Activated T-cell treated with anti-CD3 and anti-CD28 coated beads for 4 hours (primary cell): ENCODE measurements around the gene MAPK1IP1L.
"Not testable (repeated sequence)": the region's sequence is repeated elsewhere in the genome, so short reads cannot be mapped to it uniquely, and the experiment has no call there.

Experiments
- DNase-seq: peaks from one replicate; pipeline ENCODE4 v3.0.0-alpha.2; 2020

The MAPK1IP1L gene

DNA sequence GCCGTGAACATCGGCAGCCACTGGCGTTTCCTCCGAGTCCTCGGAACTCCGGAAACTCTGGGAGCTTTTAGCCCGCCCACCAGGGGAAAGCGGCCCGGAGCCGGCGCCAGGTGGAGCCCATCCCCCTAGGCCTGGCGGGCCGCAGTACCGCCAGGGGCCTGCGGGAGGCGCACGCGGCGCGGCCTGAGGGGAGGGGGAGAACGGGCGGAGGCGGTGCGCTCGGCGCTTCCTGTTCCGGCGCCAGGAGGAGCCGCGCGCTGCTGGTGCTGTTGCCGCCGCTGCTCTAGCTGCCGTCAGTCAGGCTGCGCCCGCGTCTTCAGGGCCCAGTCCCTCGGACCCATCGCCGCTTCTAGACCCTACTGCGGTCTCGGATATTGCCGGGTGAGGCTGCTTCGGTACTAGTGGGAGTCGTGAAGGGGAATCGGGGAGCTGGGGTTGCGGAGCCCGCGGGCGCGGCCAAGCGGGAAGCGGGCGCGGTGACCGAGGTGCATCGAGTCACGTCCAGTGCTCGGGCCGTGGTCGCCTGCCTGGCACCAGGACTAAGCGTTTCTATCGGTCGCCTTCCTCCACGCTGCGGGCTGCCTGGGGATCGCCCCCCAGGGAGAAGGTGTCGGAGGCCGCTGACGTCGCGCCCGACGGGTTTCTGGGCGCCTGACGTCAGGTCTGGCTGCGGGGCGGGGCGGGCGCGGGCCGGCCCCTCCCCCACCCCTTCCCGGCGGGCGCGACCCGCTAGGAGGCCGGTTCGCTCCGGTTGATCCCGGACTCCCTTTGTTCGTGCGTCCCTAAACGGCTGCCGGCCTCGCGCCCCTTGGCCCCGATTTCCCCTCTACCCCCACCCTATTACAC lies at the start of gene MAPK1IP1L:
MAPK1IP1L (plus strand) TSS at position 225 of the 846 bp plus-strand sequence. CDS start 10,037 bp downstream, outside the sequence.
- peak; percentile 86 for DNase-seq

DNA sequence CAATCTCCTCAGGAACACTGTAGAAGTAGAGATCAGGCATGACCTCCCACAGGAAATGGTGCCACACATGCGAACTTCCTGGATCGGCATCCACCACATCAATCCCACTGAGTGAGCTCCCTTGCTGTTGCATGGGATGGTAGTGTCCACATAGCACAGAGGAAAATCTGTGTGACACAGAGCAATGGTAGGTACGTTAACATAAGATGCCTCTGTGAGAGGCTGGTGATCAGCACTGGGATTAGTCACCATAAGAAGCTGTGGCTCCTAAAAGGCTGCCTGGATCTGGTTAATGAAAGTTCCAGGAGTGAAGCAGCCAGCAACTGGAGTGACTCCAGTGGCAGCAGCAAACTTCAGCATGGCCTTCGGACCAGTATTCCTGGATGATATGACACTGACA lies 46.4 kb upstream of the MAPK1IP1L start:
- no peak for DNase-seq

DNA sequence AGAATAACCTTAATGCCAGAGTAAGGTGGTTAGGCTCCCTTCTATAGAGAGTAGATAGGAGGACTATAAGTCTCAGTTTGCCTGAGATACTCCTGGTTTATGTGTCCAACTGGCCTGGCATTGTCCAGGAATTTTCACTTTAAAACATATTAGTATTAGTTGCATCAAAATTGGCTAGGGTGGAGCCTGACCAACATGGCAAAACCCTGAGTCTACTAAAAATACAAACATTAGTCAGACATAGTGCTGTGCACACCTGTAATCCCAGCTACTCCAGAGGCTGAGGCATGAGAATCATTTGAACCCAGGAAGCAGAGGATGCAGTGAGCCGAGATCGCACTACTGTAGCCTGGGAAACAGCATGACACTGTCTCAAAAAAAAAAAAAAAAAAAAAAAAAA lies 36.4 kb upstream of the MAPK1IP1L start:
- no peak for DNase-seq

DNA sequence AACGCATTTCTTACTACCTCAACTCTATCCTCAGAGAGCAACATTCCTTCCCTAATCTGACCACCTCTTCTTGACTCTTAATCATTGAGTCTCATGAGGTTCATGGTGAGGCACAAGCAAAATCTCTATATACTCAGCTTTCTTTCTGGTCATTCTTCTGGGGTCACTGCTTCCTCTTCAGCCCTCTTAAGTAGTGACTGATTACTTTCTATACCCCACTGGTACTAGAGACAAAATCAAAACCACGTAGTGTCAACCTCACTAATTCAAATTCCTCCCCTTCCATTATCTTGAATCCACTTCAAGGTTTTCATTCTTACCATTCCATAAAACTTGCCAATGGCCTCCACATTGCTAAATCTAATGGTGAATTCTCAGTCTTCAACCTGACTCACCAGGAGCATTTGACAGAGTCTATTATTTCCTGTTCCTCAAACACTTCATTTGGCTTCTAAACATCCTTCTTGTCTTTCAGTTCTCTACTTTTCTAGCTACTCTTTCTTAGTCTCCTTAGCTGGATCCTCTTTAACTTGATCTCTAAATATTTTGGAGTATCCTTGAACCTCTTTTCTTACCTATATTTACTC lies 31.4 kb upstream of the MAPK1IP1L start:
- DNase-seq = no peak

DNA sequence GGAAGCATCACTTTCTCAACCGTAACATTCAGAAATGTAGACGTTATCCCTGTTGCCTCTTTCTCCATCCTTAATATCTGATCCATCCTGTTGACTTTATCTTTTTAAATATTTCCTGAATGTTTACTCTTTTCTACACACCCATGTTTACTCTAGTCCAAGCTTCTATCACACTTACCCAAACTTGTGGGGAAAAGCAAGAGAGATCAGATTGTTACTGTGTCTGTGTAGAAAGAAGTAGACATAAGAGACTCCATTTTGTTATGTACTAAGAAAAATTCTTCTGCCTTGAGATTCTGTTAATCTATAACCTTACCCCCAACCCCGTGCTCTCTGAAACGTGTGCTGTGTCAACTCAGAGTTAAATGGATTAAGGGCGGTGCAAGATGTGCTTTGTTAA lies 27.1 kb upstream of the MAPK1IP1L start:
- DNase-seq = not testable (repeated sequence)

DNA sequence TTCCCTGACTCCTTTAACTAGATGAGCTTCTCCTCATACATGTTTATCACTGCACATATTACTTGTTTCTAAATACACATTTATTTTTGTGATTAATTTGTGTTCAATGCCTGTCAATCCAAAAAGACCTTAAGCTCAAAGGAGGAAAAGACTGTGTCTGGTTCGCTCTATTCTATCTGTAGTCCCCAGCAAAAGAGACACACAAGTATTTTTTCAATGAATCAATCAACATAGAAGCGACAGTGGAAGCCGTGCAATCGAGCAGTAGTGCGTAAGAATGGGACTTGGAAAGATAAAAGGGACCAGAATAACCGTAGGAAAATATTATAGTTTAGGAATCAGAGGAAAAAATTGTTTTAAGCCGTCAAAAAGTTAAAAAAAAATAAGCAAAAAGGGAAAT lies 25.5 kb upstream of the MAPK1IP1L start:
- no peak for DNase-seq

DNA sequence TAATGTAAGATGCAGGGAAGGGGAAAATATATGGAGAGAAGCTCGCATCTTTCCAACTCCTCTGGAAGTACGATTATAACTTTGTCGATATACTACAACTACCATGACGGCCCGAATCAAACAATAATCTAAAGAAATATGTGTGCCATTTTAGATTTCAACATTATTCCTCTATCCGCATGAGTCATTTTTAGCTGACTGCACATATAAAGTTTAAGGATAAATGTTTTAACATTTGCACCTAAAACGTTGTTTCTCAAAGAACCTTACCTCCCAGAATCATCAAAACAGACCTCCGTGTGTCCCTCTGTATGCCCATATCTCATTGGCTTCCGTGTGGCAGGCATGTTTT lies 25.0 kb upstream of the MAPK1IP1L start:
- DNase-seq = no peak

DNA sequence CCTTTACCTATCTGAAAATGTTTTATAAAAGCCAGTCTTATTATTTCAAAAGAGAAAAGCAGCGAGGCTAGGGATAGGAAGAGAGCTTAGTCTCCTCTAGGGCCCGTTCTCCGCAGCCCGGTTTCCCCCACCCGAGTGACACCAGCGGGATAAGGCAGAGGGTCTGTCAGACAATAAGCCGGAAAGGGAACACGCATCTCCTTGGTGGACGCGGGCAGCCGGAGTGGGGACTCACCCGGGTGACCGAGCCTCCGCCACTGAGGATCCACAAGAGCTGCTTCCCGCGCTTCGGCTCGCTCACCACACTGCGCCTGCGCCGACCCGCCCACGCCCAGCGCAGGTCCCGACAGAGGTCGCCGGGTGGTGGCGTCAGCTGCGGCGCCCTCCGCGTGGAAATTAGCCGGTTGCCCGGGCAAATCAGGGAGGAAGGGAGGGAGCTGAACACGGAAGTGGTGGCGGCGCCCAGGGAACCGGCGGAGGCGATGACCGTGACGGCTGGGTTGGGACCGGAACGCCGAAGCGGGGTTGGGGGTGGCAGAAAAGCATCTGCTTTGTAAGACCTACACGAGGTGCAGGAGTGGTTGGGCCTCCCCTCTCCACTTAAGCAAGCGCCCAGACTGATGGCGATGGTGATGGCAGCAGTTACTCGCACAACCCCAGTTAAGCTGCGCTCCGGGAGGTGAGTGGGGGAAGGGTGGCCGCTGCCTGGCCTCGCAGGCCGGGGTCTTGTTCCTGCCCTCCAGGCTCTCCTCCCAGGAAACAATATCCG lies 24.5 kb upstream of the MAPK1IP1L start, which contains the start of the genes SOCS4 and WDHD1:
SOCS4 (plus strand) TSS at position 444 of the 769 bp plus-strand sequence. CDS start 15,806 bp downstream, outside the sequence.
WDHD1 (minus strand) TSS at position 307 of the 769 bp plus-strand sequence. CDS start 312 bp downstream, outside the sequence.
- peak; percentile 95 for DNase-seq

DNA sequence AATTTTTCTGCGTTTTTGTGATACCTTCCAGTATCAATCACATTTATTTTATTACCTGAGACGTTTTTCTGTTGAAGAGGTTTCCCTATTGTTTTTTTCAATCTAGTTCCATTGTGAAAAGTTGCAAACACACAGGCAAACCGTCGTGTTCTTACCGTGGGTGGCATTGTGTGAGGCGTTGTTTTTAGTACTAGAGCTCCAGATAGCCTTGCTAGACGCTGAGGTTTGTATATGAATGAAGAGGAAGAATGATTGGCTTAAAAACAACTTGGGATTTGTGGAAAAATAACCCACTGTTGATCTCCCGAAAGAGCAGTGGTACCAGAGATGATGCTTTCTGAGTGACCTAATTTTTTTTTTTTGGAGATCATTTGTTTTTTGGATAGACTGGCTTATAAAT lies 23.4 kb upstream of the MAPK1IP1L start:
- DNase-seq = no peak

DNA sequence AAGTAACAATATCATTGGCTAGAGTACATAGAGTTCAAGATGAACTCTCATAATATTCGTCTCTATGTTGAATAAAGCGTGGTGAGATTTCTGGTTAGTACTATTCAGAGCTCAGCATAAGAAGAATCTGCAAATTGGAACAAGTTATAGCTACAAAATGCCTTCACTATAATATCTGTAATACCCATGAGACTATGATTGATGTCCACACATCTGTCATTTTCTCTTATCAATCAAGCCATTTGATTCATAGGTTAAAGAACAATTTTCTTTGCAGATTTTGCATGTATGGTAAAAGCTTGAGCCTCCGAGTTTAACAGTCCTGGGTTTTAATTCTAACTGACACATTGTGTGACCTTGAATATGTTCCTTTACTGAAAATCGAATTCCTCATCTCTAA lies 23.0 kb upstream of the MAPK1IP1L start:
- DNase-seq = no peak

DNA sequence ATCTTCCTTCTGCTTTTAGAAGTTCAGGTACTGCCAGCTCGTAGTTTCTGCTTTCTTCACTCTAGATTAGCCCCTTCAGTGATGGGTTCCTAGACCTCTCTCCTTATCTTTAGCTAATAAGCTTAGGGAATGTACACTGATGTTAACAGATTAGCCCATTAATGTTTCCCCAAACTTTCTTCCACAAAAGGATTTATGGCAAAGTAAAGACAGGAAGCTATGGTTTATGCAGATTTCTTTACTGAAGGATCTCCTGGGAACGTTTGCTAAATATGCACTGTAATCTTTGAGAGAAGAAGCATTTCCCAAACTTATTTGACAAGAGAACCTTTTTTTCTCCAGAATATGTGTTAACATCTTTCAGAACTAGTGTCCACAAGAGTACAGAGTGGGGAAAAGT lies 20.3 kb upstream of the MAPK1IP1L start:
- DNase-seq = no peak

DNA sequence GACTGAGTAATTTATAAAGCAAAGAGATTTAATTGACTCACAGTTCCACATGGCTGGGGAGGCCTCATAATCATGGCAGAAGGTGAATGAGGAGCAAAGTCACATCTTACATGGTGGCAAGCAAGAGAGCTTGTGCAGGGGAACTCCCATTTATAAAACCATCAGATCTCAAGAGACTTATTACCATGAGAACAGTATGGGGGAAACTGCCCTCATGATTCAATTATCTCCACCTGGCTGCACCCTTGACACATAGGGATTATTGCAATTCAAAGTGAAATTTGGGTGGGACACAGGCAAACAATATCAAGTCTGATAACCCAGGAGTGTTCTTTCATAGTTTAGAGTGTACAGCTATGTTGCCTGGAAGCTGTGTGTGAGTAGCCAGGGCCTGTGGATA lies 13.5 kb upstream of the MAPK1IP1L start:
- DNase-seq = not testable (repeated sequence)

DNA sequence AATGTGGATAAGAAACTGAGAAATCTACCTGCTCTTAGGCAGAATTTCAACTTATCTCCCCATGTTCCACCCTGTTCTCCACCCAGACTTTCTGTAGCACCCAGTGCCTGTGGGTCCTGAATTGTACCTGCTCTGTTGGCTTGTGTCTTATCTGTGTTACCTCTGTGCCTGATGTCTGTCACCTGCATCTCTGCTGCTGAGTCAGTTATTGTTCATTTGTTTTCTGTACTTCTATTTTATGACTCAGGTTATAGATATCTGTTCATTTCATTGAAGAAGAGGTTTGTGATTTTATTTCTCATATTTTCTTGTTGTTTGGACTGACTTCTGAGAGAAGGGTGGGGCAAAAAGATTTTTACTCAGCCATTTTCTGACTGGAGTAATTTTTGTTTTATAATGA lies 12.7 kb upstream of the MAPK1IP1L start:
- DNase-seq = no peak

DNA sequence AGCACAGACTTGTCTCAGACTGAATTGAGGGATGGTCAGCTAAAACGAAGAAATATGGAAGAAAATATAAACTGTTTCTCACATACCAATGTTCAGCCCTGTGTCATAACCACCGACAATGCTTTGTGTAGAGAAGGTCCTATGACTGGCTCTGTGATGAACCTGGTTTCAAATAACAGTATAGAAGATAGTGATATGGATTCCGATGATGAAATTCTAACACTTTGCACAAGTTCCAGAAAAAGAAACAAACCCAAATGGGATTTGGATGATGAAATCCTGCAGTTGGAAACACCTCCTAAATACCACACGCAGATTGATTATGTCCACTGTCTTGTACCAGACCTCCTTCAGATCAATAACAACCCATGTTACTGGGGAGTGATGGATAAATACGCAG lies 7.9 kb upstream of the MAPK1IP1L start:
- no peak for DNase-seq

DNA sequence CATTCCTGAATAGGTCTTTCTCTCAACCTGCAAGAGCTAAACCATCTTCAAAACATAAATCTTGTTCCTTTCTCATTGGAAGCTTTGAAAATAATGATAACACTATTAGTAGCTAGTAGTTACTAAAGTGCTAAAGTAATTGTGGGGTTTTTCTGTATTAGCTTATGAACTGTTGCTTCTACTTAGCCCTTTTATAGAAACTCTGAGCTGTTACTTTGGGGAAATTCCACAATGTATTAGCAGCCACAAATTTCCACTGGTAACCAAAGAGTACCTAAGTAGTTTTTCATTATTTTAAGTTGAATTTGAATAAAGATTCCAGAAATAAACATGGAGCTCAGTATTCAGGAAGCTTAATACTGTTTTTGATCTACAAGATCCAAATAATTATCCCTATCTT lies 6.4 kb upstream of the MAPK1IP1L start:
- DNase-seq = no peak

DNA sequence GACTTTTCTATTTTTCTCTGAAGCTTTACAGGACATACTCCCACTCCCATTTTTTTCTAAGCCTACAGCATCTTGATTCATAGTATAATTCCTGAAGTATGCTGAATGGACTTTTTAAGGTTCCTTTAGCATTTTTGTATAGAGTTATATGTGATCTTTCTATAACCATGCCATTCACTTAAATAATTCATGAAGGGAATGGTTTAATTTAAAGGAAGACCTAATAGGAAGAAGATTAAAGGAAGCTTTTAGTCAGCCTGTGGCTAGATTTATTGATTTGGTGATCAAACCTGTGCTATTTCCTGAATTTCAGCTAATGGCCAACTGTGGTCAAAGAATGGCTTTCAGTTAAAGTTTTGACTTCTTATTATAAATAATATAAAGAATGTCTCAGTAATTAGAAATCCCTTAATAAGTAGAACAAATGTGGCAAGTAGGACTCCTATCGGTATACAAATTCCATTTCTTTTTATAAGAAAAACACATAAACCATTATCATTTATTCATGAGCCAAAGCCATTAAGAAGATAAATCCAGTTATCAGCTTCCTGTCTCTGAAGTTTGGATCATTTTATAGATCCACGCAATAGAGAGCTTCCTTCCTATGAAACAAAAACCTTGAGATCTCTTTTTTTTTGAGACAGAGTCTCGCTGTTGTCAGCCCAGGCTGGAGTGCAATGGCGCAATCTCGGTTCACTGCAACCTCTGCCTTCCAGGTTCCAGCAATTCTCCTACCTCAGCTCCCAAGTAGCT lies 4.0 kb upstream of the MAPK1IP1L start:
- no peak for DNase-seq

DNA sequence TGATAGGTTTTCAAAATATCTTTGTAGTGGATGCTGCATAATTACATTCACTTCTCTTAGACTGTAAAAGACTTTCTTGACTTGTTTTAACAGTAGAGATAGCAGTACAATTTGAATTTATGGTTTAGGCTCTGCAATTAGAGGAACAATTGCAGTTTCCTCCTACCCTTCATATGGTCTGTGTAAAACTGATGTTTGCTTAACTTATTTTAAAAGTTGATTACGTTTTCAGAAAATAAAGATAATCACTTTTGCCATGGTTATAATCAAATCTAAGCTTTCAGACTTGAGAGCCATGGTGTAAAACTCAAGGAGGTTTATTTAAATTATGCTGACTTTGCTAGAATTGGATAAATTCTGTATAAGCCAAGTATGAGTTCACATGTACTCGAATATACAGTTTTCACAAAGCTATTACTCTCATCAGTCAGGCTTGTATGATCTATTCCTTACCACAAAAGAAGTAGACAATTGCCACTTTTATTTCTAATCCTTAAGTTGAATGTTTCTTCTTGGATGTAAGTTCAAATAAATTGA lies 2.5 kb upstream of the MAPK1IP1L start:
- no peak for DNase-seq

DNA sequence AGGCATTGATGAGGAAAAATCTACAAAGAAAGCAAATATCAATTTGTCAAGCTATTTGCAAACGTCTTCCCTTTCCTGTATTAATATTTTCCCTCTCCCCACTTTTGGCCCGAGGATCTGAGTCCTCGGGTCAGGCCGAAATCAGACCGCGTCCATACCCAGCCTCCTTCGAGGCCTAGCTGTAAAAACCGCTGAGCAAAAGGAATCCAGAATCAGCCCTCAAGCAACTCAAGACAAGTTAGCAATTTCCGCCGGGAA lies 353 bp upstream of the MAPK1IP1L start:
- no peak for DNase-seq

DNA sequence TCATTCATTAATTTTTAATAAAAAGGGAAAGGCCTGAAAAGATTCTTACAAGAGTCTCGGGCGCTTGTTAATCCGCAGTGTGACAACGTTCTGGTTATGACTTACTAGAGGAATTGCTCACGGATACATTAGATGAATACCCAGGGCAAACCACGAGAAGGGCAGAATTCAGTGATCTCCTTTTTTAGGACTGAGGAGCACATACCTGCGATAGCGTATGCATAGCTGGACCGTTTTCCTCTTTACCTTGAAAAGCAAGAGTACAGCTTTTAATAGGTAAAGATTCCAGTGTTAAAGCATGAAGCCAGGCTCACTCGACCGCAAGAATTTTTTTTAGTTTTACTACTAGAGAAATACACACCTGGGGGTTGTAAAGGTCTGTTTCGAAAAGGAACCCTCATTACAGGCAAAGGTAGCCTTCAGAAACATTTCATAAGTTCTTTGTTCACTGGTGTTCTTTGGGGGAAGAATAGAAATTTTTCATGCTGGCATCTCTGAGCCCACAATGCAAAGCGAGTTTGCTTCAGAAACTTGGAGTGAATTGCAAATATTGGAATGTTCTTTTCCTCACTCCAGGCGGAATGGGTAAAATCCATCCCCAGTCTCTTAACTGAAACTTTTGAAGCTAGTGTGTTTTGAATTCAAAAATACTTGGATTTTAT lies 953 bp downstream of the MAPK1IP1L start:
- DNase-seq = no peak

DNA sequence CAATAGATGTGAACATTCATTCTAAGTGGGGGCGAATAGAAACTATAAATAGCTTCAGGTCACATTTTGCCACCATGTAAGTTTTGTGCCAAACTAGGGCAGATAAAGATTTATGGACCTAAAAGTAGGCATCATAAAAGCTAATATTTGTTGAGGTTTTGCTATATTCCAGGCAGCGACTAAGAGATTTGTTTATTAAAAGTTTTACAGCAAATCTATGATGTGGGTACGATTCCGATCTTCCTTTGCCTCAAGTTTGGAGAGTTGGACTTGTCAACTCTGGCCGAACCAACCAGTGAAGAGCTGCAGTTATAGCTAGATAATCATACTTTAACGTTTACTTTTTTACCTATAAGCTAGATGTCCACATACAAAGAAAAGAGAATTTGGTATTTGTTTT lies 1.6 kb downstream of the MAPK1IP1L start:
- DNase-seq = no peak

DNA sequence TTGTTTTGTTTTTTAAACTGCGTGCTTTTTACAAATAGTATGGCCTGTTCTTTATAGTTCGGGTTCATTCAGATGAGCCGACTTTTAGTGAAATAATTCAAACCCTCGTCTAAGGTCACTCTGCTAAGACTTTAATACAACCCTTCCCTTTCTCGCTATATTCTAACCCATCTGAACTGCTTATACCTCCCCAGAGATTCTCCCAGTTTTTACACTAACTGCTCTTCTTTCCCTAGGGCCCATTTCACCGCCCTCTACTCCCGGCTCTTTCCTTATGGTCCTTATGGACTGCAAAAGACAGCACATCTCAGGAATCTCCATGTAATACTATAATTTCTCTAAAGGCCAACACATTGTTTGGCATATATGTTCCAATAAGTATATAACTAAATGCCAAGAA lies 2.1 kb downstream of the MAPK1IP1L start:
- DNase-seq = no peak

DNA sequence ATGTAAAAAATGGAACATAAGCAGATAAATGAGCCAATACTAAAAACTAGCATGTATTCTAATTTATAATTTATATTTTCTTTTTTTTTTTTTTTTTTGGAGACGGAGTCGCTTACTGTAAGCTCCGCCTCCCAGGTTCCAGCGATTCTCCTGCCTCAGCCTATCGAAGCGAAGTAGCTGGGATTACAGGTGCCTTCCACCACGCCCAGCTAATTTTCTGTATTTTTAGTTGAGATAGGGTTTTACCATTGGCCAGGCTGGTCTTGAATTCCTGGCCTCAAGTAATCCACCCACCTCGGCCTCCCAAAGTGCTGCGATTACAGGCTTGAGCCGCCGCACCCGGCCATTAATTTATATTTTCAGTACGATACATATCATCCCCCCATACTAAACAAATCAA lies 2.7 kb downstream of the MAPK1IP1L start:
- no peak for DNase-seq
